IMR-90 (cell line): ENCODE measurements around the gene VAV3. TPM values are rescaled to one million over a fixed set of nuclear protein-coding genes. Genes with fewer than 3 reads are reported as not detected.

Experiments
- ATAC-seq: fragments of 200-7000 bp; cut with Tn5 transposase; 2 replicates; pipeline ENCODE4 v1.9.1; 2020; ENCODE audit warnings: low read depth, mild to moderate bottlenecking, moderate library complexity
- BruUV-seq: library from RNA; stranded (reverse); fragments of 400-500 nt; replicated peaks from 2 replicates; lab custom pipeline; 2021; lab: Mats Ljungman, UMichigan
- CTCF ChIA-PET: fragments of 300-600 bp; formaldehyde crosslinking; extraction: SDS; loops from one replicate; lab custom pipeline; 2021; ENCODE audit warnings: antibody characterized with exemption; lab: Yijun Ruan, JAX
- POLR2A ChIA-PET: fragments of 300-600 bp; sonication (Branson Sonifier 250); formaldehyde crosslinking; loops from one replicate; lab custom pipeline; 2022; ENCODE audit warnings: antibody characterized with exemption; ENCODE audit not compliant: unreplicated experiment; lab: Charles Lee
- DNase-seq: peaks from one replicate; pipeline ENCODE4 v3.0.0; 2013
- H2AFZ ChIP-seq: replicated peaks from 2 replicates; pipeline ENCODE3; 2013; ENCODE audit warnings: low read length, mild to moderate bottlenecking; ENCODE audit not compliant: poor library complexity
- H2AK5ac ChIP-seq: 2 replicates; pipeline ENCODE4 v1.6.1; 2013; ENCODE audit warnings: low read depth, low read length, inconsistent platforms
- H2AK9ac ChIP-seq: replicated peaks from 2 replicates; pipeline ENCODE3; 2013; ENCODE audit warnings: mild to moderate bottlenecking, low read depth, low read length, moderate library complexity; ENCODE audit not compliant: poor library complexity
- H2BK120ac ChIP-seq: 2 replicates; pipeline ENCODE4 v1.6.1; 2013; ENCODE audit warnings: low read depth, low read length, inconsistent platforms
- H2BK15ac ChIP-seq: 3 replicates; pipeline ENCODE4 v1.6.1; 2013; ENCODE audit warnings: low read depth, low read length, inconsistent platforms
- H2BK20ac ChIP-seq: 2 replicates; pipeline ENCODE4 v1.6.1; 2013; ENCODE audit warnings: low read depth, mild to moderate bottlenecking, inconsistent platforms, low read length, moderate library complexity
- H2BK5ac ChIP-seq: 2 replicates; pipeline ENCODE4 v1.6.1; 2013; ENCODE audit warnings: mild to moderate bottlenecking, low read depth, low read length, inconsistent platforms; ENCODE audit not compliant: poor library complexity, severe bottlenecking
- H3K14ac ChIP-seq: replicated peaks from 2 replicates; pipeline ENCODE4 v1.6.1; 2013; ENCODE audit warnings: low read depth, low read length, inconsistent platforms
- H3K18ac ChIP-seq: 2 replicates; pipeline ENCODE4 v1.6.1; 2013; ENCODE audit warnings: low read depth, low read length, control low read depth
- H3K23ac ChIP-seq: 2 replicates; pipeline ENCODE4 v1.6.1; 2013; ENCODE audit warnings: low read depth, low read length, inconsistent platforms
- H3K27ac ChIP-seq: 2 replicates; pipeline ENCODE4 v1.5.1; 2013; ENCODE audit warnings: mild to moderate bottlenecking, control low read depth, low read length; ENCODE audit not compliant: insufficient read depth
- H3K27me3 ChIP-seq: 2 replicates; pipeline ENCODE4 v1.6.1; 2013; ENCODE audit warnings: low read length; ENCODE audit not compliant: control insufficient read depth, insufficient read depth
- H3K36me3 ChIP-seq: 2 replicates; pipeline ENCODE4 v1.6.1; 2013; ENCODE audit warnings: low read length, mixed read lengths; ENCODE audit not compliant: control insufficient read depth, insufficient read depth
- H3K4ac ChIP-seq: 2 replicates; pipeline ENCODE4 v1.6.1; 2013; ENCODE audit warnings: low read depth, low read length, inconsistent platforms
- H3K4me1 ChIP-seq: 2 replicates; pipeline ENCODE4 v1.6.1; 2013; ENCODE audit warnings: low read length, mixed read lengths; ENCODE audit not compliant: control insufficient read depth, insufficient read depth
- H3K4me2 ChIP-seq: 2 replicates; pipeline ENCODE4 v1.6.1; 2013; ENCODE audit warnings: low read depth, mild to moderate bottlenecking, control low read depth, low read length, moderate library complexity
- H3K4me3 ChIP-seq: 2 replicates; pipeline ENCODE4 v1.5.1; 2013; ENCODE audit warnings: low read depth, mild to moderate bottlenecking, control low read depth, low read length, moderate library complexity; ENCODE audit not compliant: insufficient read depth
- H3K56ac ChIP-seq: 2 replicates; pipeline ENCODE4 v1.6.1; 2013; ENCODE audit warnings: low read length, inconsistent platforms; ENCODE audit not compliant: insufficient read depth; ENCODE audit errors: extremely low read depth
- H3K79me1 ChIP-seq, 2 experiments: 2 replicates each; pipeline ENCODE4 v1.6.1; 2013; ENCODE audit warnings: low read length in 2 of 2, inconsistent platforms in 1 of 2, low read depth in 1 of 2
- H3K9ac ChIP-seq: 2 replicates; pipeline ENCODE4 v1.6.1; 2013; ENCODE audit warnings: low read depth, low read length, control low read depth
- H3K9me1 ChIP-seq: 2 replicates; pipeline ENCODE4 v1.6.1; 2013; ENCODE audit warnings: low read length, inconsistent platforms; ENCODE audit not compliant: insufficient read depth
- H3K9me3 ChIP-seq: 2 replicates; pipeline ENCODE4 v1.6.1; 2013; ENCODE audit warnings: low read length; ENCODE audit not compliant: control insufficient read depth, insufficient read depth
- H4K20me1 ChIP-seq: 2 replicates; pipeline ENCODE4 v1.6.1; 2013; ENCODE audit warnings: low read length, inconsistent platforms; ENCODE audit not compliant: insufficient read depth
- H4K5ac ChIP-seq: 2 replicates; pipeline ENCODE4 v1.6.1; 2013; ENCODE audit warnings: mild to moderate bottlenecking, low read depth, low read length, control low read depth
- H4K8ac ChIP-seq, 2 experiments: 2 replicates each; pipeline ENCODE4 v1.6.1; 2013; ENCODE audit warnings: low read depth in 2 of 2, low read length in 2 of 2, control low read depth in 1 of 2, inconsistent platforms in 1 of 2
- H4K91ac ChIP-seq: 2 replicates; pipeline ENCODE4 v1.6.1; 2013; ENCODE audit warnings: low read depth, low read length, inconsistent platforms; ENCODE audit not compliant: insufficient read depth
- BHLHE40 ChIP-seq: fragments of 150-350 bp; IDR thresholded peaks from 2 replicates; pipeline ENCODE4 v1.6.1; 2016; ENCODE audit warnings: mild to moderate bottlenecking, low read depth, low read length
- CEBPB ChIP-seq: IDR thresholded peaks from 2 replicates; pipeline ENCODE4 v1.6.1; 2012; ENCODE audit warnings: low read depth, low read length, improper control_type of control experiment
- FOS ChIP-seq: fragments of 150-350 bp; IDR thresholded peaks from 2 replicates; pipeline ENCODE4 v1.6.1; 2016; ENCODE audit warnings: low read depth, low read length
- MXI1 ChIP-seq: IDR thresholded peaks from 2 replicates; pipeline ENCODE4 v1.6.1; 2012; ENCODE audit warnings: low read depth, mild to moderate bottlenecking, low read length, moderate library complexity, borderline replicate concordance
- NFE2L2 ChIP-seq: fragments of 150-350 bp; IDR thresholded peaks from 2 replicates; pipeline ENCODE4 v1.6.1; 2016; ENCODE audit warnings: low read depth, mild to moderate bottlenecking, low read length
- RCOR1 ChIP-seq: IDR thresholded peaks from 2 replicates; pipeline ENCODE4 v1.6.1; 2012; ENCODE audit warnings: mild to moderate bottlenecking, low read length, improper control_type of control experiment; ENCODE audit not compliant: insufficient replicate concordance
- RFX5 ChIP-seq: IDR thresholded peaks from 2 replicates; pipeline ENCODE4 v1.8.0; 2012; ENCODE audit warnings: low read depth, mild to moderate bottlenecking, low read length, moderate library complexity
- USF2 ChIP-seq: fragments of 150-350 bp; IDR thresholded peaks from 2 replicates; pipeline ENCODE4 v1.6.1; 2017; ENCODE audit warnings: mild to moderate bottlenecking, antibody characterized with exemption, low read length, low read depth
- WGBS, 2 experiments: methylation state at CpG; one replicate each; pipeline versions ENCODE4 v1.1.5 to v1.1.7; 2013; ENCODE audit warnings: missing lambda C conversion rate in 2 of 2; ENCODE audit not compliant: insufficient read length in 1 of 2; ENCODE audit errors: extremely low coverage in 2 of 2; 5-methylcytosine and 5-hydroxymethylcytosine counted together
- dilution Hi-C: fragments of 300-500 bp; cut with HindIII; formaldehyde crosslinking; loops from one replicate; pipeline ENCODE4 v1.14.3; 2018; ENCODE audit warnings: low sequenced_read_pairs; ENCODE audit not compliant: unreplicated experiment
- in situ Hi-C: fragments of 300-500 bp; cut with MboI; formaldehyde crosslinking; loops from 3 replicates; pipeline ENCODE4 v1.14.3; 2019; ENCODE audit warnings: low sequenced_read_pairs, inconsistent platforms, mixed read lengths
- intact Hi-C: fragments of 100-400 bp; cut with micrococcal nuclease; formaldehyde crosslinking; loops from 2 replicates; pipeline ENCODE4 v1.10.0; 2022
- polyA plus RNA-seq, 3 experiments: library from polyadenylated mRNA; depleted of rRNA; stranded (reverse); fragments of >200 nt; gene quantifications; 2 replicates each; pipeline ENCODE4 v1.2.3, GENCODE V29; 2012; ENCODE audit warnings: low replicate concordance in 1 of 3
- total RNA-seq: library from RNA; depleted of rRNA; stranded (reverse); fragments of >200 nt; gene quantifications from 2 replicates; pipeline ENCODE4 v1.2.3, GENCODE V29; 2012

The VAV3 gene
- total and polyA plus RNA-seq, 2 of the 4 experiments (the other 2 are of a cell fraction) = 0.12 to 0.18 TPM

DNA sequence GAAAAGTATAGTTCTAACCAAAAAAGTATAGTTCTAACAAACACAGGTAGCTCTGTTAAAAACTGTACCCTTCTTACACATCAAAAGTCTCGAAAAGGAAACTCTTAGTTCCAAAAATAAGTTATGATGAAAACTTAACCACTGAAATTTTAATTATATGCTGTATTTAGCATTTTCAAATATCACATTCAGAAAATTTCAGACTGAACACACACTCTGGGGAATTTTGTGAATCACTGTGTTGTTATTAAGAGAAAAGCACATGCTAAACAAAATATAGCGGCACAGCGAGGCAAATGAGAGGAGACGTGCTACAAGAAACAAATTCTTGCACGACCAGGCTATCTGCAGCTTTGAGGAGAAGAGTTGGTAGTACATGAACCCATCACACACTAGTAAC is 30.4 kb downstream of the VAV3 start:
- H3K18ac ChIP-seq = no peak overlapping the region
- H4K20me1 ChIP-seq = no peaks in the 10 kb centered on the region
- TF ChIP-seq FOS = no peak
- TF ChIP-seq BHLHE40 = no peak
- no peak for TF ChIP-seq MXI1
- TF ChIP-seq RCOR1 = no peak
- TF ChIP-seq RFX5 = no peak
- TF ChIP-seq NFE2L2 = no peak
- no peak for TF ChIP-seq USF2
- TF ChIP-seq CEBPB = no peak
- BruUV-seq = no TSS peak
- no peak overlapping the region for H3K56ac ChIP-seq
- ChIA-PET CTCF (no interaction called here), POLR2A (no interaction called here)
- no peaks in the 10 kb centered on the region for H3K79me1 ChIP-seq
- H3K4me2 ChIP-seq = no peak overlapping the region
- H3K14ac ChIP-seq = no peak overlapping the region
- H3K4me1 ChIP-seq = no peaks in the 10 kb centered on the region
- no peaks in the 10 kb centered on the region for H3K36me3 ChIP-seq
- in situ Hi-C loops (no loop called here), intact Hi-C loops (no loop called here), dilution Hi-C loops (no loop called here)
- H3K27ac ChIP-seq = no peak overlapping the region
- H4K91ac ChIP-seq = no peak overlapping the region
- no peak overlapping the region for H2AK5ac ChIP-seq
- DNase-seq (no peak), ATAC-seq (no peak)
- H4K8ac ChIP-seq = no peak overlapping the region
- no peak overlapping the region for H3K9ac ChIP-seq
- H3K23ac ChIP-seq = no peak overlapping the region
- no peak overlapping the region for H3K4ac ChIP-seq
- no peak overlapping the region for H2AFZ ChIP-seq
- no CpG with 5 or more reads among the region's 5 CpGs for WGBS, 2 experiments
- H2BK120ac ChIP-seq = no peak overlapping the region
- H2BK5ac ChIP-seq = no peak overlapping the region
- H3K27me3 ChIP-seq = no peaks in the 10 kb centered on the region
- H3K9me1 ChIP-seq = peaks cover 7% of the 10 kb centered on the region
- no peak overlapping the region for H4K5ac ChIP-seq
- H2BK15ac ChIP-seq = no peak overlapping the region
- no peak overlapping the region for H2BK20ac ChIP-seq
- H3K9me3 ChIP-seq = no peaks in the 10 kb centered on the region
- H3K4me3 ChIP-seq = no peak overlapping the region
- no peak overlapping the region for H2AK9ac ChIP-seq
